CD4-positive, alpha-beta T cell (primary cell): ENCODE data around the gene FOLR1. TPM values are rescaled to one million over a fixed set of nuclear protein-coding genes. Genes with fewer than 3 reads are reported as not detected.

Source experiments
- ATAC-seq: fragments of 200-7000 bp; cut with Tn5 transposase; one replicate; pipeline ENCODE4 v1.10.0; 2022; ENCODE audit warnings: mild to moderate bottlenecking; ENCODE audit not compliant: poor library complexity
- CTCF ChIA-PET: fragments of 350-600 bp; sonication (Branson Sonifier 250); formaldehyde crosslinking; loops from one replicate; lab custom pipeline; 2021; ENCODE audit warnings: antibody characterized with exemption, inconsistent platforms; lab: Charles Lee
- POLR2A ChIA-PET: fragments of 350-600 bp; sonication (Branson Sonifier 250); formaldehyde crosslinking; loops from one replicate; lab custom pipeline; 2021; ENCODE audit warnings: antibody characterized with exemption, inconsistent platforms; lab: Charles Lee
- DNase-seq, 14 experiments: peaks; one replicate each; pipeline ENCODE4 v3.0.0-alpha.2; 2013 to 2020; ENCODE audit warnings: mixed read lengths in 2 of 14
- H3K27ac ChIP-seq, 2 donors: one replicate each; pipeline versions ENCODE4 v1.5.1 to v1.7.0; 2013; ENCODE audit warnings: low read length in 2 of 2, low read depth in 1 of 2, mild to moderate bottlenecking in 1 of 2
- H3K27me3 ChIP-seq, 2 experiments: 1 replicate in 1 of 2; 2 replicates in 1 of 2; pipeline versions ENCODE4 v1.6.1 to v1.7.0; 2013; ENCODE audit warnings: low read length in 2 of 2, control low read depth in 1 of 2, mild to moderate bottlenecking in 1 of 2, moderate library complexity in 1 of 2; ENCODE audit not compliant: insufficient read depth in 2 of 2, control insufficient read depth in 1 of 2
- H3K36me3 ChIP-seq: one replicate; pipeline ENCODE4 v1.6.1; 2013; ENCODE audit warnings: low read length, control low read depth; ENCODE audit not compliant: insufficient read depth
- H3K4me1 ChIP-seq: one replicate; pipeline ENCODE4 v1.6.1; 2013; ENCODE audit warnings: low read length, control low read depth; ENCODE audit not compliant: insufficient read depth
- H3K4me3 ChIP-seq: one replicate; pipeline ENCODE4 v1.5.1; 2013; ENCODE audit warnings: mild to moderate bottlenecking, low read length, moderate library complexity
- H3K9me3 ChIP-seq, 2 experiments: 1 replicate in 1 of 2; 2 replicates in 1 of 2; pipeline versions ENCODE4 v1.6.1 to v1.7.0; 2013; ENCODE audit warnings: low read length in 2 of 2, mild to moderate bottlenecking in 2 of 2, control low read depth in 1 of 2, moderate library complexity in 1 of 2; ENCODE audit not compliant: control insufficient read depth in 1 of 2, insufficient read depth in 1 of 2
- H3K27ac Mint-ChIP-seq: one replicate; pipeline ENCODE4 v1.8.0; 2020; ENCODE audit warnings: mixed read lengths
- H3K27me3 Mint-ChIP-seq: one replicate; pipeline ENCODE4 v1.8.0; 2021; ENCODE audit warnings: mixed read lengths
- H3K36me3 Mint-ChIP-seq: one replicate; pipeline ENCODE4 v1.8.0; 2021; ENCODE audit warnings: low read depth, mixed read lengths
- H3K4me1 Mint-ChIP-seq: one replicate; pipeline ENCODE4 v1.8.0; 2021; ENCODE audit warnings: low read depth, mixed read lengths
- H3K4me3 Mint-ChIP-seq: one replicate; pipeline ENCODE4 v1.8.0; 2020; ENCODE audit warnings: mild to moderate bottlenecking, mixed read lengths
- H3K9me3 Mint-ChIP-seq: one replicate; pipeline ENCODE4 v1.8.0; 2020; ENCODE audit warnings: mixed read lengths
- CTCF ChIP-seq: fragments of 200-600 bp; IDR thresholded peaks from one replicate; pipeline ENCODE4 v1.8.0; 2022; ENCODE audit warnings: antibody characterized with exemption, mild to moderate bottlenecking
- intact Hi-C, 2 experiments: fragments of 100-400 bp; cut with DNase I in 1 of 2; cut with micrococcal nuclease in 1 of 2; formaldehyde crosslinking; loops; one replicate each; pipeline versions ENCODE4 v1.15.1 to v1.9.0; 2023 to 2025; cut with DNase I, micrococcal nuclease
- total RNA-seq, 174 experiments: library from RNA in 2 of 174; stranded (reverse) in 2 of 174; gene quantifications; one replicate each; pipeline ENCODE4 v1.2.3 and lab custom pipeline; 2021 to 2026

The FOLR1 gene
- total RNA-seq, 2 experiments from 2014 or later, result not detected

DNA sequence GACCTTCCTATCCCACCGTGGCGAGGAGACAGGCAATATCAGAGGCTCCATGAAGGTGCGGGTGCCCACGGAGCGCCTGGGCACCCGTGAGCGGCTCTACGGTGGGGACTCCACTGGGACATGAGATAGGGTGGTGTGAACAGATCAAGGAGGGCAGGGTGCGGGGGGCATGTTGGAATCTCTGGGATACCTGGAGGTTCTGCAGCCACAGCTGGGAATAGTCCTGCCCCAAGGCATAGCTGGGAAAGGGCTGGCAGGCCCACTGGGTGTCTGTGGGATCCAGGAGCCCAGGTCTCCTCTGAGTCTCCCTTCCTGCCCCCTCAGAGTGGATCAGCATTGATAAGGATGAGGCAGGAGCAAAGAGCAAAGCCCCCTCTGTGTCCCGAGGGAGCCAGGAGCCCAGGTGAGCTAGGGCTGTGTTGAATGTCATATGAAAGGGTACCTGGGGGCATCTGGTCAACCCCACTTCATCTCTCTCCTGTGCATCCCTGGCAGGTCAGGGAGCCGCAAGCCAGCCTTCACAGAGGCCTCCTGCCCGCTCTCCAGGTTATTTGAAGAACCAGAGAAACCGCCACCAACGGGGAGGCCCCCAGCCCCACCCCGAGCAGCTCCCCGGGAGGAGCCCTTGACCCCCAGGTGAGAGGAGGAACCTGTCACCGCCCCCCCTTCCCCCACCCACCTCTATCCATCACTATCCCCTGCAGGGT, 43.6 kb downstream of the FOLR1 start:
- H3K4me1 ChIP-seq, result peaks cover 12% of the 10 kb centered on the region
- no peak overlapping the region for H3K4me3 Mint-ChIP-seq
- H3K27me3 ChIP-seq, result peaks cover 10 to 14% of the 10 kb centered on the region in 2 experiments
- no peak for TF ChIP-seq CTCF
- H3K9me3 Mint-ChIP-seq, result no peaks in the 10 kb centered on the region
- H3K27me3 Mint-ChIP-seq, result peaks cover 14% of the 10 kb centered on the region
- H3K27ac Mint-ChIP-seq, result peak overlapping the region; percentile 6
- peaks cover 66% of the 10 kb centered on the region for H3K36me3 ChIP-seq
- H3K4me1 Mint-ChIP-seq, result peaks cover 7% of the 10 kb centered on the region
- H3K9me3 ChIP-seq, result peaks cover 0 to 5% of the 10 kb centered on the region in 2 experiments
- H3K4me3 ChIP-seq, result no peak overlapping the region
- H3K36me3 Mint-ChIP-seq, result peaks cover 65% of the 10 kb centered on the region
- DNase-seq (no peak), ATAC-seq (no peak)
- ChIA-PET POLR2A (interaction anchor here (0.9 kb wide), 1 partner anchor 10 kb away, joined by 4 read pairs; the partner anchor contains the start of gene INPPL1), CTCF (no interaction called here)
- H3K27ac ChIP-seq, result no peak overlapping the region
- intact Hi-C loops, result no loop called here

- H3K27ac ChIP-seq, result peak overlapping the region in 1 of 2 donors; percentile 25
- peaks cover 59% of the 10 kb centered on the region for H3K36me3 ChIP-seq
- no peak for TF ChIP-seq CTCF
- H3K36me3 Mint-ChIP-seq, result peaks cover 59% of the 10 kb centered on the region
- no peak for DNase-seq
- H3K4me3 Mint-ChIP-seq, result no peak overlapping the region
- H3K9me3 Mint-ChIP-seq, result no peaks in the 10 kb centered on the region
- ChIA-PET CTCF (no interaction called here), POLR2A (no interaction called here)
- peaks cover 17 to 21% of the 10 kb centered on the region in 2 experiments for H3K27me3 ChIP-seq
- H3K4me1 ChIP-seq, result peaks cover 19% of the 10 kb centered on the region
- H3K27ac Mint-ChIP-seq, result peak overlapping the region; percentile 18
- peaks cover 14% of the 10 kb centered on the region for H3K4me1 Mint-ChIP-seq
- H3K27me3 Mint-ChIP-seq, result peaks cover 20% of the 10 kb centered on the region
- intact Hi-C loops, result no loop called here
- no peak for ATAC-seq
- H3K4me3 ChIP-seq, result no peak overlapping the region
- peaks cover 0 to 12% of the 10 kb centered on the region in 2 experiments for H3K9me3 ChIP-seq
Measured at GRCh38 chr11:72236083-72236697, 44.2 kb downstream of the FOLR1 start.

DNA sequence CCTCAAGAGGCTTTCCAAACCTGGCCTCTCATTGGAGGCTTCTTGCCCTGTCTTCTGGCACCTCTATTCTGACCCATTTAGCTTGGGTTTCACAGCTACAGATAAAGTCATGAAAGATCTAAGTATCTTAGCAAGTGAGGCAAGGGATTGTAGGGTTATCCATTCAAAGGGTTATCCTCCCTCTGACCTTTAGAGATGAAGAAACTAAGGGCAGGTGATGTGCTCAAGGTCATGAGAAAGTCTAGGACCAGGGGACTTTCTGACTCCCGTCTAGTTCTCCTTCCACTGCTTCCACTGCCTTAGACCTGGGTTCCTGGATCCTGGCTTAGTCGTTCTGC, 44.8 kb downstream of the FOLR1 start:
- H3K4me1 Mint-ChIP-seq, result peaks cover 18% of the 10 kb centered on the region
- no peak overlapping the region for H3K27ac ChIP-seq
- H3K9me3 ChIP-seq, result peaks cover 0 to 12% of the 10 kb centered on the region in 2 experiments
- H3K9me3 Mint-ChIP-seq, result no peaks in the 10 kb centered on the region
- H3K4me3 ChIP-seq, result no peak overlapping the region
- peaks cover 53% of the 10 kb centered on the region for H3K36me3 Mint-ChIP-seq
- intact Hi-C loops, result no loop called here
- POLR2A ChIA-PET, result interaction anchor here (1.8 to 2.0 kb wide), 2 partner anchors 11 to 14 kb away, joined by 5 to 7 read pairs; no protein-coding TSS in a partner anchor
- CTCF ChIA-PET, result no interaction called here
- DNase-seq (no peak), ATAC-seq (no peak)
- no peak overlapping the region for H3K4me3 Mint-ChIP-seq
- H3K27me3 Mint-ChIP-seq, result peaks cover 26% of the 10 kb centered on the region
- peaks cover 54% of the 10 kb centered on the region for H3K36me3 ChIP-seq
- peak overlapping the region; percentile 18 for H3K27ac Mint-ChIP-seq
- peaks cover 21 to 26% of the 10 kb centered on the region in 2 experiments for H3K27me3 ChIP-seq
- no peak for TF ChIP-seq CTCF
- H3K4me1 ChIP-seq, result peaks cover 20% of the 10 kb centered on the region
